GM12864 (cell line): Measurements from ENCODE around the gene ELF1.
"Not testable (repeated sequence)": the region's sequence is repeated elsewhere in the genome, so short reads cannot be mapped to it uniquely, and the experiment has no call there.

Experiments
- DNase-seq: peaks from one replicate; pipeline ENCODE4 v3.0.0-alpha.2; 2011; ENCODE audit warnings: low read depth
- H3K4me3 ChIP-seq: 2 replicates; pipeline ENCODE4 v1.5.1; 2011; ENCODE audit warnings: mild to moderate bottlenecking, low read depth, low read length, control low read depth
- TF ChIP-seq, protein P1 (sequence below): IDR thresholded peaks from 2 replicates; pipeline ENCODE4 v1.5.1; 2011; ENCODE audit warnings: low read depth, mild to moderate bottlenecking, moderate library complexity, low read length, control low read depth, inconsistent platforms; ENCODE audit errors: missing control alignments

Gene ELF1

DNA sequence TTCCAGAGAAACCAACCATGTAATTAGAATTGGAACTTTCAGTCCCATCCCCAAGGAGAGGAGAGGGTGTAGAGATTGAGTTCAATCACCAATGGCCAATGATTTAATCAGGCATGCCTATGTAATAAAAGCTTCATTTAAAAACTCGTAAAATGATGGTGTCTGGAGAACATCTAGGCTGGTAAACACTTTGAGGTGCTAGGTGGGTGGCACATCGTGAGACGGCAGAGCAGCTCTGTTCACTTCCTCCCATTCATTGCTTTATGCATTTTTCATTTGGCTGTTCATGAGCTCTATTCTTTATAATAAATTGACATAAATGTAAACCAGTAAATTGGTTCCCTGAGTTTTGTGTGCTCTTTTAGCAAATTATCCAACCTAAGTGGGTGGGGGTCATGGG is 90.1 kb downstream of the ELF1 start:
- TF ChIP-seq, protein P1, sequence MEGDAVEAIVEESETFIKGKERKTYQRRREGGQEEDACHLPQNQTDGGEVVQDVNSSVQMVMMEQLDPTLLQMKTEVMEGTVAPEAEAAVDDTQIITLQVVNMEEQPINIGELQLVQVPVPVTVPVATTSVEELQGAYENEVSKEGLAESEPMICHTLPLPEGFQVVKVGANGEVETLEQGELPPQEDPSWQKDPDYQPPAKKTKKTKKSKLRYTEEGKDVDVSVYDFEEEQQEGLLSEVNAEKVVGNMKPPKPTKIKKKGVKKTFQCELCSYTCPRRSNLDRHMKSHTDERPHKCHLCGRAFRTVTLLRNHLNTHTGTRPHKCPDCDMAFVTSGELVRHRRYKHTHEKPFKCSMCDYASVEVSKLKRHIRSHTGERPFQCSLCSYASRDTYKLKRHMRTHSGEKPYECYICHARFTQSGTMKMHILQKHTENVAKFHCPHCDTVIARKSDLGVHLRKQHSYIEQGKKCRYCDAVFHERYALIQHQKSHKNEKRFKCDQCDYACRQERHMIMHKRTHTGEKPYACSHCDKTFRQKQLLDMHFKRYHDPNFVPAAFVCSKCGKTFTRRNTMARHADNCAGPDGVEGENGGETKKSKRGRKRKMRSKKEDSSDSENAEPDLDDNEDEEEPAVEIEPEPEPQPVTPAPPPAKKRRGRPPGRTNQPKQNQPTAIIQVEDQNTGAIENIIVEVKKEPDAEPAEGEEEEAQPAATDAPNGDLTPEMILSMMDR: no peak
- no peak for DNase-seq
- no peak overlapping the region for H3K4me3 ChIP-seq

DNA sequence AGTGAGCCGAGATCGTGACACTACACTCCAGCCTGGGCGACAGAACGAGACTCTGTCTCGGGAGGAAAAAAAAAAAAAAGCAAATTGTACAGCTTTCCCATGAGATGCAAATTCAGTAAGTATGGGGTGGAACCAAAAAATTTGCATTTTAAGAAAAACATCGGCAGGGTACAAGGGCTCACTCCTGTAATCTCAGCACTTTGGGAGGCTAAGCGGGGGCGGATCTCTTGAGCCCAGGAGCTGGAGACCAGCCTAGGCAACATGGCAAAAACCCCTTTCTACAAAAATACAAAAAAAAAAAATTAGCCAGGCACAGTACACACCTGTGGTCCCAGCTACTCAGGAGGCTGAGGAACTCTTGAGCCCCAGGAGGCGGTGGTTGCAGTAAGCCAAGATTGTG is 91.2 kb downstream of the ELF1 start:
- DNase-seq: no peak
- TF ChIP-seq, protein P1: no peak
- no peak overlapping the region for H3K4me3 ChIP-seq

DNA sequence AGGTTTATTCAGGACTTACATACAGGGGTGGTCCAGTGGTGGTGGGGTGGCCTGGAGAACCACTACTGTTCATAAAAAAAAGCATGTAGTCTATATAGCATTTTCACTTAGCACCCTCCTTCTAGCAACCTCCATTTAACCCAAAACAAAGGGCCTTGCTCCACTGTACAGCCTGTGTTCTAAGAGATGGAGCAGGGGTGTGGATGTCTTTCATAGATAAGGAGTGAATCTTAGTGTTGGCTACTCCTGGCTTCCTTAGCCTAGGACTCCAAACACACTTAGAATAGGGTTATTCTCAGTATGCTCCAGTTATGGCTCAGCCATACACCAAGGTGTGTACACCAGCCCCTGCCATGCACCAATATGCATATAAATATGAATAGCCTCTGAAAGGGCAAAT is 95.2 kb downstream of the ELF1 start:
- TF ChIP-seq, protein P1: no peak
- DNase-seq: no peak
- H3K4me3 ChIP-seq: no peak overlapping the region

DNA sequence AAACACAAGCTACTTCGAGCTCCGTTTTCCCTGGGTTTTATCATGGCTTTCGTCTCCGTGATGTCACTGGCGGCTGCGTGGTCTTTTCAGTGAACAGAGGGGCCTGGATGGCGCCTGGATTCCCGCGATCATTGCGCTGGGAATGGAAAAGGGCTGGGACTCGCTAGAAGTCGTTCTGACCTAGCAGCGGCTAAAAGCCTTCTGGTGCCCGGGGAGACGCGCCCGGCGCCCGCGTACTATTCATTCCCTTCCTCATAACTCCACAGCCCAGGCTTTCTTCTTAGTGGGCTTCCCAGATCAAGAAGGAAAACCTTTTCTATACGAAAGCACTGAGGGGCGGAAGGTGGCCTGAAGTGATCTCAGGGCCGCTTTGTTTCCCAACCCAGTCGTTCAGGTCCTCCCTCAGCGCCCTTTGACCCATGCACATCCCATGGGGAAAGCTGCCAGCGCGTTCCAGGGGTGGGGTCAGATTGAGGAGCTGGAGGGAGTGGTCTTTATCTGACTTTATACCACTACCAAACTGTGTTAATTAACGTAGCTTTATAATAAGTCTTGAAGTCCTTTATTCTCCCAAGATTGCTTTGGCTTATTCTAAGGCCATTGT is 96.6 kb downstream of the ELF1 start:
- no peak overlapping the region for H3K4me3 ChIP-seq
- TF ChIP-seq, protein P1: no peak
- no peak for DNase-seq

DNA sequence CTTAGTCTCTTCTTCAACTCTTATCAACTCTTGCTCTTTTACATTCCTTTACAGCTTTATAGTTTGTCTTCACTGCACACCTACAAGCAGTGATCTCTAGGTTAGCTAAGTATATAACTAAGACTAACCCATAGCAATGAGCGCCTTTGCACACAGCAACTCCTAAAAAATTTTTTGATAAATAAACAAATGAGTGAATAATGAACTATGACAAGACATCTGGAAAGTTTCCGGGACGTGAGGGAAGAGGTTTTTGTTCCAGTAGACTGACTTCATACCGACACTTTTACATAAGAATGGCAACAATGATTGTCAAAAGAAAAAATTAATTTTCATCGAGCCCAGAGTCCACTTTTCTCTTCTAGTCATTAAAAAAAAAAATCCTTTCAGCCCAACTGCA is 98.3 kb downstream of the ELF1 start:
- H3K4me3 ChIP-seq: peak overlapping the region; percentile 81
- TF ChIP-seq, protein P1: no peak
- no peak for DNase-seq

DNA sequence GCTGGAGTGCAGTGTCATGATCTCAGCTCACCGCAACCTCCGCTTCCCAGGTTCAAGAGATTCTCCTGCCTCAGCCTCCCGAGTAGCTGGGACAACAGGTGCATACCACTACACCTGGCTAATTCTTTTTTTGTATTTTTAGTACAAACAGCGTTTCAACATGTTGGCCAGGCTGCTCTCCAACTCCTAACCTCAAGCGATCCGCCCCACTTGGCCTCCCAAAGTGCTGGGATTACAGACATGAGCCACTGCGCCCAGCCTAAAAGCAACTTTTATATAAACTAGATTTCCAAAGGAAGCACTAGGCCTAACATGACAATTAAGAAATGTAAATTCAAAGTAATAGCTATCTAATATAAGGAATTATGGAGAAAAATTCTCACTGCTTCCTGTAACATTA is 99.2 kb downstream of the ELF1 start:
- not testable (repeated sequence) for H3K4me3 ChIP-seq, DNase-seq

DNA sequence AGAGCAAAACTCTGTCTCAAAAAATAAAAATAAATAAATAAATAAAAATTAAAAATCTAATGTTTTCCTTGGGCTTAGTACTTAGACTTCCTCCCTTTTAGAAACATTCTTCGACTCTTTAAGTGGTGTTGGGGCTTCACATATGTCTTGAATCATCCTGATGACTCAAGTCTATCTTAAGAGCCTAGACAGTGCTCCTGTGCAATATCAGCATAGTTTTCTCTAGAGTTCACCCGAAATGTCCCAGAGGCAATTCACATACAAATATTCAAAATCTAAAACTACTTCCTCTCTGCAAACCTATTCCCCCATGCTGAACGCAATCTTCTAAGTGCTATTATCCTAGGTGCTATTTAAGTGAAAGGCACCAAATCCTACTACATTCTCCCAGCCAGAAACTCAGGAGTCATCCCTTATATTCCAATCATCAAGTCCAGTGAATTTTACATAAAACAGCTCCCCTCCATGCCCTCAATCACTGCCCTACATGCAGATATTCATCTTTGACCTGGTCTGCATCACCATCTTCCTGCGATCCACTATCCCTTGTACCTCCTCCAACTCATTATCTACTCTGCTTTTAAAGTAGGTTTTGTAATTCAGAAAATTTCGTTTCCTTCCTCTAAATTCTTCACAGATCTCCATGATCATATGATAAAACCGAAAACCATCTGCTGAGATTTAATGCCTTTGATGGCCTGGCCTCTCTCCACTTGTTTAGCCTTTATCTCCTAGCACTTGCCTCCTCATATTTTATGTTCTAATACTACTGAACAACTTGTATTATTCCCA is 102.7 kb downstream of the ELF1 start:
- DNase-seq: no peak
- TF ChIP-seq, protein P1: no peak
- no peak overlapping the region for H3K4me3 ChIP-seq

DNA sequence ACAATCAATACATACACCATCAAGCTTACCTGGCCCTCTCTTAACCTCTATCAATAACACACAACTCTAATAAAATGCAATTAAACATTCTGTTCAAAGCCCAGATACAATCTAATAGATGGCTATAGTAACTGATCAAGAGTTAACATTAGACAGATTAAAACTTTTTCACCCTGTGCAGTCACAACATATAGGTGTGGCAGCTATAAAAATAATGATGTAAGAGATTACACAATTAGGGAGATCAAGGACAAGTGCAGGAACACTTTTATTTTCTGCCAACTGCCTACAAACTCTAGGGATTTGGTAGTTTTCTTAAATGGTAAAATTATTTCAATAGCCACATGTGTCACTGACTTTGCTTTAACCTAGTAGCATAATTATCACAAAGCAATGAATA is 104.3 kb downstream of the ELF1 start:
- not testable (repeated sequence) for DNase-seq, H3K4me3 ChIP-seq
